ENCODE measurements around the gene NCAM1. TPM values are rescaled to one million over a fixed set of nuclear protein-coding genes. Genes with fewer than 3 reads are reported as not detected.

Gene NCAM1
- total RNA-seq, 2 donors from 2014 or later: 42.0 to 69.2 TPM

DNA sequence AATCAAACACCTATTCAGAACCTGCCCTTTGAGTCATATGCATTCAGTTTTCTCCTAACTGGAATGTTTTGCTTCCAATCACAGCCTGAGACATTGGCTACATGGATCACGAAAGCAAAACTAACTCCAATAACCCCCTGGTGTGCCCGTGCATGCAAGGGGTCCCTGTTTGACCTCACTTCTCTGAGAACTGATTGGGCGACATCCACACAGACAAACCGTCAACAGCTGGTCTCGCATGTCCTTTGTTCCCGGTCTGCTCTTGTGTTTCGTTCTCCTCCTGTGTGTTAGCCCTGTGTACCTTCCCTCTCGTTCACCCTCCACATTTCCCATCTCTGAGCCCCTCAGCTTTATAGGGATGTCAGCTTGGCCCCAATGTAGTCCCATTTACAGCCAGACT is 286.0 kb downstream of the NCAM1 start:
- no peaks in the 10 kb centered on the region for H3K27me3 ChIP-seq (replicated peaks; ENCODE audit: insufficient read depth)
- no peak overlapping the region for H3K27ac ChIP-seq
- H3K4me1 ChIP-seq (ENCODE audit: control insufficient read depth in 1 of 2, low read depth in 2 of 2): peaks cover 0 to 9% of the 10 kb centered on the region in 2 donors

DNA sequence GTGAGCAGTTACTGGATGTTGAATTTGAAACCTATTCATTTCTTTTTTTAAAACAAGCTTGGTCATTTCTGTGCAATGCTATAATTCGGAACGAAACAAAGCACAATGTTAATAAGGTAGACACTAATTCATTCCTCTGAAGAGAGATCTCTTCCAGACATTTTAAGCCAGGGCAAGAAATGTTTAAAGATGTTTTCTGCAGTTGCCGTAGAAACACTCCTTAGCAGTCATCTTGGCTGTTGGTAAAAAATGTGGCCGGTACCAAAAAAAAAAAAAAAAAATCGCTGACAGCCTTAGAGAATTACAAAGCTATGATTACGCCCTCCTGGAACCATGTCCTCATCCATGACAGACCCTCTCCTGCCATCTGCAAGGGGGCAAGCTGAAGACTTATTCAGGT is 286.7 kb downstream of the NCAM1 start:
- no peak overlapping the region for H3K4me3 ChIP-seq
- DNase-seq (ENCODE audit: low spot score): no peak
- ATAC-seq (ENCODE audit: insufficient number of reproducible peaks, low FRiP score, low read depth): no peak

More for the DNA sequence above, 286.0 kb downstream of the NCAM1 start:
- Histone ChIP-seq H3K36me3 (no peaks in the 10 kb centered on the region), H3K9me3 (no peaks in the 10 kb centered on the region), H3K4me3 (no peak overlapping the region)
- DNase-seq (ENCODE audit: low spot score): no peak
- TF ChIP-seq, protein P1, sequence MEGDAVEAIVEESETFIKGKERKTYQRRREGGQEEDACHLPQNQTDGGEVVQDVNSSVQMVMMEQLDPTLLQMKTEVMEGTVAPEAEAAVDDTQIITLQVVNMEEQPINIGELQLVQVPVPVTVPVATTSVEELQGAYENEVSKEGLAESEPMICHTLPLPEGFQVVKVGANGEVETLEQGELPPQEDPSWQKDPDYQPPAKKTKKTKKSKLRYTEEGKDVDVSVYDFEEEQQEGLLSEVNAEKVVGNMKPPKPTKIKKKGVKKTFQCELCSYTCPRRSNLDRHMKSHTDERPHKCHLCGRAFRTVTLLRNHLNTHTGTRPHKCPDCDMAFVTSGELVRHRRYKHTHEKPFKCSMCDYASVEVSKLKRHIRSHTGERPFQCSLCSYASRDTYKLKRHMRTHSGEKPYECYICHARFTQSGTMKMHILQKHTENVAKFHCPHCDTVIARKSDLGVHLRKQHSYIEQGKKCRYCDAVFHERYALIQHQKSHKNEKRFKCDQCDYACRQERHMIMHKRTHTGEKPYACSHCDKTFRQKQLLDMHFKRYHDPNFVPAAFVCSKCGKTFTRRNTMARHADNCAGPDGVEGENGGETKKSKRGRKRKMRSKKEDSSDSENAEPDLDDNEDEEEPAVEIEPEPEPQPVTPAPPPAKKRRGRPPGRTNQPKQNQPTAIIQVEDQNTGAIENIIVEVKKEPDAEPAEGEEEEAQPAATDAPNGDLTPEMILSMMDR (IDR thresholded peaks at IDR 0.05): no peak
- no peak for ATAC-seq (ENCODE audit: insufficient number of reproducible peaks, low FRiP score, low read depth)

DNA sequence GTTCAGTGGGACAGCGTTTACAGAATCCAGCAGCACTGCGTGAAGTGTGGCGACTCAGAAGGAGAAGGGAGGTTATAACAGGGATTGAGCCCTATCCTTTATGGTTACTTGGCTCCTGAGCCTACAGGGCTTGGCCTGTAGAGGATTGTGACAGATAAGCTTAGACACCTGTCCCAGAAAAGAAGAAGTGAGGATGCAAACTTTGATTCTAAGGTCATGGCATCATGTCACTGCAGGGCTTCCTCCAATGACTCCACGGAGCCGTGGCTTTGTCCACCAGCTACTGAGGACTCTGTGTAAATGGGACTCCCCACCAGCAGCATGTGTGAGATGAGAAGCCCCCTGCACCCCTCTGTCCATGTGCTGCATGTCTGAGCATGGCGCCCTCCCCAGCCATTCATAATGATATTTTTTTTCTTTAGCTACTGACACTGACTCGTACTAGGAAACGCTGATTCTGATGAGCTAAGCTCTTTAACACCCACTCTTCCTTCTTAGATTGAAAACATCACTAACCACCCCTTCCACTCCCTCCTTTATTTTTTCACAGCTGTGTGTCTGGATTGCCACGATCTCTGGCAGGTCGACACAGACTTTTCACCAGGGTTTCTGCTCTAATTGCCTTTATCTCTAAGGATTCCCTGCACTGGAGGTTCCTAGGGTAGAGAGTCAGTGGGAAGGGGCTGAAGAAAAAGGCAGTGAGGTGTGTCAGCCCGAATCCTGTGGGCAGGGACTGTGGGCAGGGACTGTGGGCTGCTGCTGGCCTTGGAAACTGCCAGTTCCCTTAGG is 287.7 kb downstream of the NCAM1 start:
- no peak overlapping the region for H3K27ac ChIP-seq

More for the DNA sequence above, 286.7 kb downstream of the NCAM1 start:
- H3K27me3 ChIP-seq (replicated peaks; ENCODE audit: insufficient read depth): no peaks in the 10 kb centered on the region
- H3K4me1 ChIP-seq (ENCODE audit: control insufficient read depth in 1 of 2, low read depth in 2 of 2): peaks cover 0 to 9% of the 10 kb centered on the region in 2 donors
- H3K36me3 ChIP-seq: no peaks in the 10 kb centered on the region
- no peak overlapping the region for H3K27ac ChIP-seq
- no peaks in the 10 kb centered on the region for H3K9me3 ChIP-seq
- TF ChIP-seq, protein P1 (IDR thresholded peaks at IDR 0.05): no peak

DNA sequence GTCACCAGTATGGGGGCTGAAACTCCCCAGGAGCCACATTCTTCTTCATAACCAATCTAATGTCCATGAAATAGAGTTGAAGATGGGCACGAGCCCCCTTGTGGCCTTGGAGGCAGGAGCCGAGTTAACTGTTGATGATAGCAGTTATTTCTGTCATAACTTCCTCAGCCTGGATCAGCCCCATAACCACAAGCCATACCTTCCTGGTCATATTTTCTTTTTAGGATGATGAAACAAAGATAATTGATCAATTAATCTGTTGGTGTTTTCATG is 288.2 kb downstream of the NCAM1 start:
- H3K27ac ChIP-seq: no peak overlapping the region

More for the DNA sequence above, 287.7 kb downstream of the NCAM1 start:
- DNase-seq (ENCODE audit: low spot score): no peak
- TF ChIP-seq, protein P1 (IDR thresholded peaks at IDR 0.05): no peak
- H3K4me3 ChIP-seq: no peak overlapping the region
- H3K4me1 ChIP-seq (ENCODE audit: control insufficient read depth in 1 of 2, low read depth in 2 of 2): peaks cover 0 to under 1% of the 10 kb centered on the region in 2 donors
- H3K27me3 ChIP-seq (replicated peaks; ENCODE audit: insufficient read depth): no peaks in the 10 kb centered on the region
- no peaks in the 10 kb centered on the region for H3K36me3 ChIP-seq
- no peak for ATAC-seq (ENCODE audit: insufficient number of reproducible peaks, low FRiP score, low read depth)
- no peaks in the 10 kb centered on the region for H3K9me3 ChIP-seq

DNA sequence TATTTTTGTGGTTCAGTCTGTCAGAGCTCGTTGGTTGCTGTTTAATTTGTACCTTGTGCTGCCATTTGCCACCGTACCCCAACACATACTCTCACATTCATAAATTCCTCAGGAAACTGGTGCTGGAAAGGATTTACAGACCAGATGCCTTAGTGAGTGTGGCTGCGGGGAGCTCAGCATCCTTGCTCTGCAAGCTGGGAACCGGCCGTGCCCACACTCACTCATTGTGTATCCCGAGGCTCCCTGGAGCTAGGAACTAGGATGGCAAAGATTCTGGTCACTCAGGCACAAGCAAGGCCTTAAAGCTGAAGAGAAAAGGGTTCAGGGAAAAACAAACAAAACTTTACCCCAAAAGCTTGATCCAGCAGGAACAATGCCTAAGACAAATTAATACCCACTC is 288.6 kb downstream of the NCAM1 start:
- H3K27me3 ChIP-seq (replicated peaks; ENCODE audit: insufficient read depth): no peaks in the 10 kb centered on the region
- H3K9me3 ChIP-seq: no peaks in the 10 kb centered on the region
- no peaks in the 10 kb centered on the region for H3K4me1 ChIP-seq (ENCODE audit: control insufficient read depth in 1 of 2, low read depth in 2 of 2)
- H3K4me3 ChIP-seq: no peak overlapping the region
- DNase-seq (ENCODE audit: low spot score) (no peak), ATAC-seq (ENCODE audit: insufficient number of reproducible peaks, low FRiP score, low read depth) (no peak)
- no peak overlapping the region for H3K27ac ChIP-seq
- TF ChIP-seq, protein P1 (IDR thresholded peaks at IDR 0.05): no peak
- H3K36me3 ChIP-seq: no peaks in the 10 kb centered on the region

More for the DNA sequence above, 288.2 kb downstream of the NCAM1 start:
- no peaks in the 10 kb centered on the region for H3K4me1 ChIP-seq (ENCODE audit: control insufficient read depth in 1 of 2, low read depth in 2 of 2)
- H3K4me3 ChIP-seq: no peak overlapping the region
- no peak for DNase-seq (ENCODE audit: low spot score)
- ATAC-seq (ENCODE audit: insufficient number of reproducible peaks, low FRiP score, low read depth): no peak
- H3K36me3 ChIP-seq: no peaks in the 10 kb centered on the region
- no peaks in the 10 kb centered on the region for H3K27me3 ChIP-seq (replicated peaks; ENCODE audit: insufficient read depth)
- H3K9me3 ChIP-seq: no peaks in the 10 kb centered on the region
- TF ChIP-seq, protein P1 (IDR thresholded peaks at IDR 0.05): no peak

Measured in thoracic aorta (tissue), 2 donors.